Activated T-cell treated with anti-CD3 and anti-CD28 coated beads, Interleukin-2, amount 50 U/mL, for 4 hours (primary cell): ENCODE results near the gene HDDC3. TPM values are rescaled to one million over a fixed set of nuclear protein-coding genes. Genes with fewer than 3 reads are reported as not detected.
"Not testable (repeated sequence)": the region's sequence is repeated elsewhere in the genome, so short reads cannot be mapped to it uniquely, and the experiment has no call there.

Source experiments
- ATAC-seq, 2 donors: fragments of 200-7000 bp; cut with Tn5 transposase; one replicate each; pipeline ENCODE4 v1.10.0; 2021
- DNase-seq: peaks from one replicate; pipeline ENCODE4 v3.0.0-alpha.2; 2020
- H3K27me3 Mint-ChIP-seq: one replicate; pipeline ENCODE4 v1.8.0; 2021; ENCODE audit warnings: low read depth, mixed read lengths
- H3K36me3 Mint-ChIP-seq: one replicate; pipeline ENCODE4 v1.8.0; 2022; ENCODE audit warnings: mixed read lengths; ENCODE audit not compliant: insufficient read depth
- H3K4me1 Mint-ChIP-seq: one replicate; pipeline ENCODE4 v1.8.0; 2021; ENCODE audit warnings: low read depth, mixed read lengths
- H3K4me3 Mint-ChIP-seq: one replicate; pipeline ENCODE4 v1.8.0; 2021; ENCODE audit warnings: mild to moderate bottlenecking, moderate library complexity, mixed read lengths
- H3K9me3 Mint-ChIP-seq: one replicate; pipeline ENCODE4 v1.8.0; 2021; ENCODE audit warnings: mixed read lengths
- total RNA-seq, 3 donors: library from RNA; stranded (reverse); gene quantifications; one replicate each; pipeline ENCODE4 v1.2.1, GENCODE V29; 2021

Gene HDDC3
- total RNA-seq, 3 donors from 2014 or later: 39.9 to 43.6 (median 40.0) TPM

DNA sequence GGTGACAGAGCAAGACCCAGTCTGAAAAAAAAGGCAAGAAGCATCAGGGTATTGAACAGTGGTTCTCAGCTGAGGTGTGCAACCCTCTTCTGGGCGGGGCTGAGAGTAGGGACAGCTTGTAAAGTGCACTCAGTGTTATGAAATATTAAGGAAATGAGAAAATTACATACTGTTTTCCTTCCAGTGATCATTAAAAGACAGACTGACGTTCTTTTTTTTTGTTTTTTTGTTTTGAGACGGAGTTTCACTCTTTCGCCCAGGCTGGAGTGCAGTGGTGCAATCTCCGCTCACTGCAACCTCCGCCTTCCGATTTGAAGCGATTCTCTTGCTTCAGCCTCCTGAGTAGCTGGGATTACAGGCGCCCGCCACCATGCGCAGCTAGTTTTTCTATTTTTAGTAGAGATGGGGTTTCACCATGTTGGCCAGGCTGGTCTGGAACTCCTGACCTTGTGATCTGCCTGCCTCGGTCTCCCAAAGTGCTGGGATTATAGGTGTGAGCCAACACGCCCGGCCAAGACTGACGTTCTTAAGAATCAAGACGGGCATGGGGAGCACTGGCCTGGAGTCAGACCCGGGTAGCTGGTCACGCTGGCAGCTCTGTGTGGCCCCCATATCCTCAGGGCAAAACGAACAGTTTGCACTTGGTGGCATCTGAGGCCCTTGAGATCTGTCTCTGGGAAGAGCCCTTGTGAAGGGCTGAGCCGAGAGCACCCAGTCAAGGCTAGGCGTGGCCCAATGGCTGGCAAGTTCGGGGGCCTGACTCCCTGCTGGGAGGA lies 17.9 kb downstream of the HDDC3 start:
- Mint-ChIP-seq H3K36me3 (peaks cover 43% of the 10 kb centered on the region), H3K27me3 (no peaks in the 10 kb centered on the region), H3K9me3 (no peaks in the 10 kb centered on the region), H3K4me1 (no peaks in the 10 kb centered on the region), H3K4me3 (no peak overlapping the region)
- ATAC-seq (no peak), DNase-seq (no peak)

DNA sequence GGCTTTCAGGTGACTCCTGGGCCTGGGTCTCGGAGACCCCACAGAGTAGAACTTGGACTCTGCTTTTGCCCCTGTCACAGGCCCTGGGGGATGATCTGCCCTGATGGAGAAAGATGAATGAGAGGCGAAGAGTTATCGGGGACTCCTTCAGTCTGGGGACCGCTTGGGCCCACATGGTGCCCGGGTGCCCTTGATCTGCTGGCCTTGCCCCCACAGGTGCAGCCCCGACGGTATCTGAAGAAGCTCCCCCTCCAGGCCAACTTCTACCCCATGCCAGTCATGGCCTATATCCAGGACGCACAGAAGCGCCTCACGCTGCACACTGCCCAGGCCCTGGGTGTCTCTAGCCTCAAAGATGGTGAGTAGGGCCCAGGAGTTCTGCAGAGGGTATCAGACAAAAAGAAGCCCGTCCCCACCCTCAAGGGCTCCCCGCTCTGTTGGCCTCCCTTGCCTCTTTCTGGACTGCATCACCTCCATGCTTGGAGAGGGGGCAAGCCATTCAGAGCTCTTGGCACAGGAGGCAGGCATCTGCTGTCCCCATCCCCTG lies 18.9 kb downstream of the HDDC3 start:
- H3K4me3 Mint-ChIP-seq: no peak overlapping the region
- H3K27me3 Mint-ChIP-seq: no peaks in the 10 kb centered on the region
- DNase-seq (no peak), ATAC-seq (no peak)
- H3K4me1 Mint-ChIP-seq: no peaks in the 10 kb centered on the region
- no peaks in the 10 kb centered on the region for H3K9me3 Mint-ChIP-seq
- H3K36me3 Mint-ChIP-seq: peaks cover 40% of the 10 kb centered on the region

DNA sequence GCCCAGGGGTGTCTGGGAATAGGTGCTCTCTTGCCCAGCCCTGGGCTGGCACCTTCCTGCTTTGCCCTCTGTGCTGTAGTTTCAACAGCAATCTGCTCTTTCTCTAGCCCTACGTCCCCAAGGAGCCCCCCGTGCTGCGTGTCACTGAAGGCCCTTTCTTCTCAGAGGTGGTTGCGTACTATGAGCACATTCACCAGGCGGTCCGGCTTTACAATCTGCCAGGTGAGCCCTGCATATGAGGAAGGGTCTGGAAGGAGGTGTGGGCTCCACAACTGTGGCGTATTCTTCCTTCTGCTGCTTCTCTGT lies 19.6 kb downstream of the HDDC3 start:
- no peak for ATAC-seq
- no peak for DNase-seq

DNA sequence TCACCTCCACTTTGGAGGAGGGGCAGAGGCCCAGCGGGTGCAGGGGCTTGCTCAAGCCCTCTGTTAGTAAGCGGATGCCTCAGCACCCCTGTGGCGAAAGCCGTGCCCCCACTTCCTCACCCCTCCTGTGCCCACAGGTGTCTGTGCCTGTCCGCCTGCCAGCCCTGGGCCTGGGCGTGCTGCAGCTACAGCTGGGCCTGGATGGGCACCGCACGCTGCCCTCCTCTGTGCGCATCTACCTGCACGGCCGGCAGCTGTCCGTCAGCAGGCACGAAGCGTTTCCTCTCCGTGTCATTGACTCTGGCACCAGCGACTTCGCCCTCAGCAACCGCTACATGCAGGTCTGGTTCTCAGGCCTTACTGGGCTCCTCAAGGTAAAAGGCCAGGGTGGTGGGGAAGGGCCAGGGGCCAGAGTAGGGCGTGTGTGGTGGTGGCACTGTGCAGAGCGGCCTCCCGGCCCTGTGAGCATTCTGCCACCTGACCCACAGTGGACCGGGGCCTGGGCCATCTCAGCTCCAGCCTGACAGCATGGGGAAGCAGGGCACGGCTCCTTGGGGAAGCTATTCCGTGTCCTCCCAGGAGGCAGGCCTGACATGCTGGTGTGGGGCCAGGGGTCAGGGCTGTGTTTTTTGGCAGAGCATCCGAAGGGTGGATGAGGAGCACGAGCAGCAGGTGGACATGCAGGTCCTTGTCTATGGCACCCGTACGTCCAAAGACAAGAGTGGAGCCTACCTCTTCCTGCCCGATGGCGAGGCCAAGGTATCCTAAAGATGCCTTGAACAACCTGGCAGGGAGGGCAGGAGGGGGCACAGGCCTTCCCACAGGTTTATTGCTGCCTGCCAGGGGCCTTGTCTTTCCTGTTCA lies 20.2 kb downstream of the HDDC3 start:
- Mint-ChIP-seq H3K9me3 (no peaks in the 10 kb centered on the region), H3K36me3 (peaks cover 39% of the 10 kb centered on the region), H3K27me3 (no peaks in the 10 kb centered on the region), H3K4me3 (no peak overlapping the region), H3K4me1 (no peaks in the 10 kb centered on the region)
- ATAC-seq (no peak), DNase-seq (no peak)

More for the DNA sequence above, 19.6 kb downstream of the HDDC3 start:
- Mint-ChIP-seq H3K9me3 (no peaks in the 10 kb centered on the region), H3K36me3 (peaks cover 36% of the 10 kb centered on the region), H3K27me3 (no peaks in the 10 kb centered on the region), H3K4me3 (no peak overlapping the region), H3K4me1 (no peaks in the 10 kb centered on the region)

DNA sequence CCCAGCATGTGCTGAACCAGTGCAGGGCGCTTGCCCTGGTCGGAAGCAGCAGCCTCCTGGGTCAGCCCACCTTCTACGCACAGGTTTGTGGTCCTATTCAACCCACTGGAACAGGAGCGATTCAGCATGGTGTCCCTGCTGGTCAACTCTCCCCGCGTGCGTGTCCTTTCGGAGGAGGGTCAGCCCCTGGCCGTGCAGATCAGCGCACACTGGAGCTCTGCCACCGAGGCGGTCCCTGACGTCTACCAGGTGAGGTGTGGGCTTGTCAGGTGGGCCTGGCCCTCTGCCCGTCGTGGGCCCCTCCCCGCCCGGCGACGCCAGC lies 21.1 kb downstream of the HDDC3 start:
- Mint-ChIP-seq H3K9me3 (no peaks in the 10 kb centered on the region), H3K4me1 (no peaks in the 10 kb centered on the region), H3K27me3 (no peaks in the 10 kb centered on the region), H3K36me3 (peaks cover 35% of the 10 kb centered on the region), H3K4me3 (no peak overlapping the region)
- ATAC-seq (no peak), DNase-seq (no peak)

DNA sequence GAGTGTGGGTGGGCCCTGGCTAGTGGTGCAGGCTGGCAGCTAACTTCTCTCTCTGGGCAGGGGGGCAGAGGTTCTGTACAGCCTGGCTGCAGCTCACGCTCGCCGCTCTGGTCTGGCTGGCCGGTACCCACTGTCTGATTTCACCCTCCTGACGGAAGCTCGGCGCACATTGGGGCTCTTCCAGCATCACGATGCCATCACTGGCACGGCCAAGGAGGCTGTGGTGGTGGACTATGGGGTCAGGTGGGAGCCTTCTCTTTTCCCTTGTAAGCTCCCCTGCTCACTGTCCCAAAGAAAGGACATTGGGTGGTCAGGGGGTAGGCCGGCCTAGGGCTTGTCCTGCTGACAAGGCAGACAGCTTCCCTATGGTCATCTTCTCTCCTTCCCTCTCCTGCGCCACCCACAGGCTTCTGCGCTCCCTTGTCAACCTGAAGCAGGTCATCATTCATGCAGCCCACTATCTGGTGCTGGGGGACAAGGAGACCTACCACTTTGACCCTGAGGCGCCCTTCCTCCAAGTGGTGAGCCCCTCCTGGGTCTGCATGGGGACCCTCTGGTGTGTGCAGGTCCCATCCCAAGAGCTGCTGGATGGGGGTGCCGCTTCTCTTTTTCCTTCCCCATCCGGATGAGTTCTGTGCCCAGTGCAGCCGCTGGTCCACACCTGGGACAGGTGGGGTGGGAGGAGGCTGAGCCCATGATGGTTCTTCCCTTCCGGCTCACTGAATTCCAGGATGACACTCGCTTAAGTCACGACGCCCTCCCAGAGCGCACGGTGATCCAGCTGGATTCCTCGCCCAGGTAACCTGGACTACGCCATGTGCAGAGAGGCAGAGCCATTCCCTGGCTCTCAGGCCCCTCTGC lies 21.7 kb downstream of the HDDC3 start:
- peaks cover 41% of the 10 kb centered on the region for H3K36me3 Mint-ChIP-seq
- H3K4me1 Mint-ChIP-seq: peaks cover 4% of the 10 kb centered on the region
- no peaks in the 10 kb centered on the region for H3K27me3 Mint-ChIP-seq
- DNase-seq (no peak), ATAC-seq (no peak)
- H3K9me3 Mint-ChIP-seq: no peaks in the 10 kb centered on the region
- no peak overlapping the region for H3K4me3 Mint-ChIP-seq

DNA sequence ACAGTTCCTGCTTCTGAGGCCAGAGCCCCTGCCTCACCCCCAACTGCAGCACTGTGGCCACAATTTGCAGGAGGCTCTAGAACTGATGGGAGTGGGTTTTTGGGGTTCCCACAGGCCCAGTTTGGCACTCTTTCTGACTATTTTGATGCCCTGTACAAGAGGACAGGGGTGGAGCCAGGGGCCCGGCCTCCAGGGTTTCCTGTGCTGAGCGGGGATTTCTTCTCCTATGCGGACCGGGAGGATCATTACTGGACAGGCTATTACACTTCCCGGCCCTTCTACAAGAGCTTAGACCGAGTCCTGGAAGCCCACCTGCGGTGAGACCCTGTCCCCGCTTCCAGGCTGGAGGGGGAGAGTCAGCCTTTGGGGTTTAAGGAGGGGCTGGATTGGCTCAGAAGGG lies 22.4 kb downstream of the HDDC3 start:
- H3K36me3 Mint-ChIP-seq: peaks cover 40% of the 10 kb centered on the region
- no peak for DNase-seq
- H3K4me3 Mint-ChIP-seq: no peak overlapping the region
- no peaks in the 10 kb centered on the region for H3K9me3 Mint-ChIP-seq
- no peaks in the 10 kb centered on the region for H3K27me3 Mint-ChIP-seq
- ATAC-seq: no peak
- peaks cover 9% of the 10 kb centered on the region for H3K4me1 Mint-ChIP-seq

DNA sequence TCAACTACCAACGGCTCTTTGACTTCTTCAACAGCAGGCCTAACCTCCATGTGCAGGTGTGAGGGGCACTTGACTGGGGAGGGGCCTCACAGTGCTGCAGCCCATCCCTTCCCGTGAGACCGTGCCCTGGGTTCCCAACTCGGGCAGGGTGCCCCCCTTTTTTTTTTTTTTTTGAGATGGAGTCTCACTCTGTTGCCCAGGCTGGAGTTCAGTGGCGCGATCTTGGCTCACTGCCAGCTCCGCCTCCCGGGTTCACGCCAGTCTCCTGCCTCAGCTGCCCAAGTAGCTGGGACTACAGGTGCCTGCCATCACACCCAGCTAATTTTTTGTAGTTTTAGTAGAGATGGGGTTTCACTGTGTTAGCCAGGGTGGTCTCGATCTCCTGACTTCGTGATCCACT lies 22.9 kb downstream of the HDDC3 start:
- not testable (repeated sequence) for H3K27me3 Mint-ChIP-seq, ATAC-seq, H3K4me3 Mint-ChIP-seq, DNase-seq, H3K9me3 Mint-ChIP-seq
- peaks cover 38% of the 10 kb centered on the region for H3K36me3 Mint-ChIP-seq
- H3K4me1 Mint-ChIP-seq: peaks cover 11% of the 10 kb centered on the region

DNA sequence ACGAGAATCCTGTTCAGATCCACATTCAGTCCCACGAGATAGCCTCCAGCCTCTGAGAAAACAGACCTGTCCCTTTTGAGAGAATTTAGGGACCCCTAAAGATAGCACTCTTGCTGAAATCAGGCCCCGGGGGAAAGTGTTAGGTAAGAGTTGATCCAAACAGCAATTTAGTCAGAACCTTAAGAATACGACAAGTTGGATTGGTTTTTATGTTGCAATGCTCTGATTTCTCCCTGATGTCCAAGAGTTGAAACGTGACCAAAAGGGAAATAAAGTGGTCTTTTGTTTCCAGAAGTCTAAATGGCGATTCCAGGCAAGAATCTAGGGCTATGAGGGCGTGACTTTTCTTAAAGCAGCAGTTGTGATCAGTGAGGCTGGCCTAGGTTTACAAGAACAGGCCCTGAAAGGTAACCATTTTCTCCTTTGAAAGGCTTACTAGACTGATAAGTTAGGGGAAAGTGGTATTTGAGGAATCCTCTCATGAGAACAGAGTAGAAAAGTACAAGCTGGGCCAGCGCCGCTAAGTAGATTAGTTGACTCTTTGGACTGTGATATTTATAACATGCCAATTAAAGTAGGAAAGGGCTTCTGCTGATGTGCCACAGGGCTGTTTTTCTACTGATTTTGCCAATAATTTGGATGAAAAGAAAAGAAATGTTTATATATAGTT lies 24.4 kb downstream of the HDDC3 start:
- Mint-ChIP-seq H3K36me3 (peaks cover 30% of the 10 kb centered on the region), H3K27me3 (no peaks in the 10 kb centered on the region), H3K4me3 (no peak overlapping the region), H3K4me1 (peaks cover 17% of the 10 kb centered on the region), H3K9me3 (no peaks in the 10 kb centered on the region)
- ATAC-seq (no peak), DNase-seq (no peak)

DNA sequence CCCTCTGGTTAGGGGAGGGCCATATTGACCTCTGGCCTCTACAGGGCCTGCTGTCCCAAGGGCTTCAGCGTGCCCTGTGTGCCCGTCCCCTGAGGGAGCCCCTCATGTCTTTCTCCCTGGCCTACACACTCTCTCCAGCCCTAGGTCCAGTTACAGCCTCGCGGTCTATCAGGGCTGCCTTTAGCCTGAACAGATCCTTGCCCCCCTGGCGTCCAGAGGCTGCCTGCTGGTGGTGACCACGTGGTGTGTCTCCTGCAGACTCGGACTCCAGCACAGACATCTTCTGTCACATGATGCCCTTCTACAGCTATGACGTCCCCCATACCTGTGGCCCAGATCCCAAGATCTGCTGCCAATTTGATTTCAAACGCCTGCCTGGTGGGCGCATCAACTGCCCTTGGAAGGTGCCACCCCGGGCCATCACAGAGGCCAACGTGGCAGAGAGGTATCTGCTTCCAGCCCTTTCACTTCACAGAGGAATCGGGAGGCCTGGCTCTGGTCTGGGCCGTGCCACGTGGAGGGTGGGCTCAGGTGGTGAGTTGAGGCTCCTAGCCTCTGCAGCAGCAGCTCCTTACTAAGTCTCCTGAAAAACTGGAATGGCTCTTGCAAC lies 25.2 kb downstream of the HDDC3 start:
- no peak overlapping the region for H3K4me3 Mint-ChIP-seq
- H3K36me3 Mint-ChIP-seq: peaks cover 24% of the 10 kb centered on the region
- H3K27me3 Mint-ChIP-seq: no peaks in the 10 kb centered on the region
- DNase-seq (no peak), ATAC-seq (no peak)
- no peaks in the 10 kb centered on the region for H3K9me3 Mint-ChIP-seq
- peaks cover 18% of the 10 kb centered on the region for H3K4me1 Mint-ChIP-seq

DNA sequence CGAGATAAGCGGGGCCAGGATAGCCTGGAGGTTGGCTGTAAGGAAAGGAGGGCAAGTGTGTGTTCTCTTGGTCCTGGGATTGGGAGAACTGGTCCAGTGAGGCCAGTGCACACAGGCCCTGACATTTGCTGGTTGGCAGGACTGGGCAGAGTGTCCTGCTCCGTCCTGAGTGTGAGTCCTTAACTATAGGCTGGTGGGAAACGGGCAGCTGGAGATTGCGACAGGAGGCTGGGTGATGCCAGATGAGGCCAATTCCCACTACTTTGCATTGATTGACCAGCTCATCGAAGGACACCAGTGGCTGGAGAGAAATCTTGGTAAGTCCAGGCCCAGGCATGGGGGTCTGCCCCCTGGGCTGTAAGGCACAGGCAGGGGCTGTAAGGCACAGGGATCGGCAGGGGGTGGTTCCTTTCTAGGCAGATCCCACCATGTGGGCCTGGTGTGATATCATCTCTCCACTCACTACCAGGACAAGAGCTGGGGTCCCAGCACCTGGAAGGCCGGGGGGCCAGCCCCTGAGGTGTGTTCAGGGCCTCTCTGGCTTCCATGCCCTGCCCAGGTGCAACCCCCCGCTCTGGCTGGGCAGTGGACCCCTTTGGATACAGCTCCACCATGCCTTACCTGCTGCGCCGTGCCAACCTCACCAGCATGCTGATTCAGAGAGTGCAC lies 26.0 kb downstream of the HDDC3 start:
- no peak overlapping the region for H3K4me3 Mint-ChIP-seq
- DNase-seq: no peak
- H3K4me1 Mint-ChIP-seq: peaks cover 27% of the 10 kb centered on the region
- peaks cover 23% of the 10 kb centered on the region for H3K36me3 Mint-ChIP-seq
- H3K27me3 Mint-ChIP-seq: no peaks in the 10 kb centered on the region
- no peak for ATAC-seq
- no peaks in the 10 kb centered on the region for H3K9me3 Mint-ChIP-seq

DNA sequence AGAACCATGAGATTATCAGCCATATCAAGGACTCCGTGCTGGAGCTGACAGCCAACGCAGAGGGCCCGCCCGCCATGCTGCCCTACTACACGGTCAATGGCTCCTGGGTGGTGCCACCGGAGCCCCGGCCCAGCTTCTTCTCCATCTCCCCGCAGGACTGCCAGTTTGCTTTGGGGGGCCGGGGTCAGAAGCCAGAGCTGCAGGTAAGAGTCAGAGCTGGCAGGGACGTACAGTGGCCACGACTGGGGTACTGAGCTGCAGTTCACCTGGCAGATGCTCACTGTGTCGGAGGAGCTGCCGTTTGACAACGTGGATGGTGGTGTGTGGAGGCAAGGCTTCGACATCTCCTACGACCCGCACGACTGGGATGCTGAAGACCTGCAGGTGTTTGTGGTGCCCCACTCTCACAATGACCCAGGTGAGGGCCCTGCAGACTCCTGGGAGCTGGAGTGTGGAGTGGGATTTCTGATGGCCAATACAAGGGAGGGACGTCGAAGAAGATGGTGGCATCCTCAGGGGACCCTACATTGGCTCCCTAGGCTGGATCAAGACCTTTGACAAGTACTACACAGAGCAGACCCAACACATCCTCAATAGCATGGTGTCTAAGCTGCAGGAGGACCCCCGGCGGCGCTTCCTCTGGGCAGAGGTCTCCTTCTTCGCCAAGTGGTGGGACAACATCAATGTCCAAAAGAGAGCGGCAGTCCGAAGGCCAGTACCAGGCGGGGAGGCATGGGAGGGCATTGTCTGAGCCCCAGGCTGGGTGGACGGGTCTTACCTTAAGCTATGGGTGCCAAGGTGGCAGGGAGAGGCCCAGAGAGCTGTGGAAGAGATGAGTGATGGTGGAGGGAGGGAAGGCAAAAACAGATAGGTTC lies 26.8 kb downstream of the HDDC3 start:
- H3K4me1 Mint-ChIP-seq: peaks cover 30% of the 10 kb centered on the region
- ATAC-seq: no peak
- H3K27me3 Mint-ChIP-seq: no peaks in the 10 kb centered on the region
- no peaks in the 10 kb centered on the region for H3K9me3 Mint-ChIP-seq
- no peak overlapping the region for H3K4me3 Mint-ChIP-seq
- H3K36me3 Mint-ChIP-seq: peaks cover 22% of the 10 kb centered on the region
- no peak for DNase-seq
